ENCODE measurements around the gene RTP1.

- TF ChIP-seq TARDBP (IDR thresholded peaks at IDR 0.05): no peak
- TF ChIP-seq, protein P1, sequence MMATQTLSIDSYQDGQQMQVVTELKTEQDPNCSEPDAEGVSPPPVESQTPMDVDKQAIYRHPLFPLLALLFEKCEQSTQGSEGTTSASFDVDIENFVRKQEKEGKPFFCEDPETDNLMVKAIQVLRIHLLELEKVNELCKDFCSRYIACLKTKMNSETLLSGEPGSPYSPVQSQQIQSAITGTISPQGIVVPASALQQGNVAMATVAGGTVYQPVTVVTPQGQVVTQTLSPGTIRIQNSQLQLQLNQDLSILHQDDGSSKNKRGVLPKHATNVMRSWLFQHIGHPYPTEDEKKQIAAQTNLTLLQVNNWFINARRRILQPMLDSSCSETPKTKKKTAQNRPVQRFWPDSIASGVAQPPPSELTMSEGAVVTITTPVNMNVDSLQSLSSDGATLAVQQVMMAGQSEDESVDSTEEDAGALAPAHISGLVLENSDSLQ (IDR thresholded peaks at IDR 0.05): no peak
- TF ChIP-seq FOXK2 (IDR thresholded peaks at IDR 0.05): no peak
- no peak for TF ChIP-seq ARNT (IDR thresholded peaks at IDR 0.05)
- TF ChIP-seq ZNF384 (IDR thresholded peaks at IDR 0.05): no peak
- no peak for TF ChIP-seq LEF1 (IDR thresholded peaks at IDR 0.05; ENCODE audit: borderline replicate concordance)
- no peak for TF ChIP-seq CTBP1 (IDR thresholded peaks at IDR 0.05; ENCODE audit: borderline replicate concordance)
- TF ChIP-seq SUZ12 (IDR thresholded peaks at IDR 0.05): no peak
- TF ChIP-seq SP1 (IDR thresholded peaks at IDR 0.05): no peak
- TF ChIP-seq BHLHE40 (IDR thresholded peaks at IDR 0.05; ENCODE audit: borderline replicate concordance): no peak
- no peak for TF ChIP-seq FOXM1 (IDR thresholded peaks at IDR 0.05; ENCODE audit: borderline replicate concordance)
- no peak for TF ChIP-seq ELF4 (IDR thresholded peaks at IDR 0.05)
- no peak for TF ChIP-seq FOXA1 (IDR thresholded peaks at IDR 0.05)
- TF ChIP-seq NFRKB (IDR thresholded peaks at IDR 0.05): no peak
These were observed 4.1 kb upstream of the RTP1 start for GRCh38 chr3:187193181-187193580.

Data from HEK293T (cell line).